Astrocyte (in vitro differentiated cells and primary cell): Measurements from ENCODE around the gene GOLPH3.

Experiments used
- EZH2 ChIP-seq: IDR thresholded peaks from 2 replicates; pipeline ENCODE4 v1.6.1; 2012; ENCODE audit warnings: mild to moderate bottlenecking, low read length, inconsistent platforms; ENCODE audit not compliant: insufficient read depth
- TF ChIP-seq, protein P1 (sequence below): IDR thresholded peaks from 2 replicates; pipeline ENCODE4 v1.5.1; 2011; ENCODE audit warnings: low read depth, mild to moderate bottlenecking, inconsistent platforms, low read length, moderate library complexity; ENCODE audit not compliant: insufficient read depth

DNA sequence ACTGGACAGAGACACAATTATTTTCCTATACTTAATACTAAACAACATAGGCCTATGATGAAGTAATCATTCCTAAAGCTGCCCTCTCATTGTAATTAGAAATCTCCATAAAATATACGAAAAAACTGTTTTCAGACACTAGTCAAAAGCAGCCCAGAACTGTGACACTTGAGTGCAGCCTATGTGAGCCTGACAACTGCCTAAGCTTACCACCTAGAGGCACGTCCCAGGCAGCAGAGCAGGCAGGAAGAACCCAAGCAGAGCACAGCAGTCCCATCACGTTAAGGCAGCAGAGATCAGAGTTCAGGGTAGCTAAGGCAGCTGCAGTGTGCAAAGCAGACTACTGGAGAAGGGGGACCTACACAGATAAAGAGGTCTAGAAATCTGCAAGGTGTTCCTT lies 46.4 kb downstream of the GOLPH3 start:
- no peak for TF ChIP-seq EZH2
- TF ChIP-seq, protein P1, sequence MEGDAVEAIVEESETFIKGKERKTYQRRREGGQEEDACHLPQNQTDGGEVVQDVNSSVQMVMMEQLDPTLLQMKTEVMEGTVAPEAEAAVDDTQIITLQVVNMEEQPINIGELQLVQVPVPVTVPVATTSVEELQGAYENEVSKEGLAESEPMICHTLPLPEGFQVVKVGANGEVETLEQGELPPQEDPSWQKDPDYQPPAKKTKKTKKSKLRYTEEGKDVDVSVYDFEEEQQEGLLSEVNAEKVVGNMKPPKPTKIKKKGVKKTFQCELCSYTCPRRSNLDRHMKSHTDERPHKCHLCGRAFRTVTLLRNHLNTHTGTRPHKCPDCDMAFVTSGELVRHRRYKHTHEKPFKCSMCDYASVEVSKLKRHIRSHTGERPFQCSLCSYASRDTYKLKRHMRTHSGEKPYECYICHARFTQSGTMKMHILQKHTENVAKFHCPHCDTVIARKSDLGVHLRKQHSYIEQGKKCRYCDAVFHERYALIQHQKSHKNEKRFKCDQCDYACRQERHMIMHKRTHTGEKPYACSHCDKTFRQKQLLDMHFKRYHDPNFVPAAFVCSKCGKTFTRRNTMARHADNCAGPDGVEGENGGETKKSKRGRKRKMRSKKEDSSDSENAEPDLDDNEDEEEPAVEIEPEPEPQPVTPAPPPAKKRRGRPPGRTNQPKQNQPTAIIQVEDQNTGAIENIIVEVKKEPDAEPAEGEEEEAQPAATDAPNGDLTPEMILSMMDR: no peak
